GM19193 (cell line): Measurements from ENCODE around the gene TENM3.

ENCODE experiments used
- POLR2A ChIP-seq: IDR thresholded peaks from 4 replicates; pipeline ENCODE4 v1.6.1; 2011; ENCODE audit not compliant: insufficient read depth, insufficient read length; ENCODE audit errors: extremely low read depth

The TENM3 gene

GRCh38 chr4:182219411-182220056, 23.7 kb upstream of the TENM3 start:
- no peak for TF ChIP-seq POLR2A

- TF ChIP-seq POLR2A = no peak
Observed at GRCh38 chr4:182221987-182222386, 21.2 kb upstream of the TENM3 start.

GRCh38 chr4:182222766-182223165, 20.4 kb upstream of the TENM3 start:
- no peak for TF ChIP-seq POLR2A

GRCh38 chr4:182223708-182224107, 19.5 kb upstream of the TENM3 start:
- no peak for TF ChIP-seq POLR2A

- no peak for TF ChIP-seq POLR2A
Observed at GRCh38 chr4:182224192-182224850, 18.9 kb upstream of the TENM3 start.

GRCh38 chr4:182225257-182225852, 17.8 kb upstream of the TENM3 start:
- no peak for TF ChIP-seq POLR2A

GRCh38 chr4:182227611-182228010, 15.6 kb upstream of the TENM3 start:
- TF ChIP-seq POLR2A = no peak

GRCh38 chr4:182228991-182229577, 14.1 kb upstream of the TENM3 start:
- TF ChIP-seq POLR2A = no peak

- no peak for TF ChIP-seq POLR2A
Observed at GRCh38 chr4:182230256-182230655, 12.9 kb upstream of the TENM3 start.

GRCh38 chr4:182231080-182231479, 12.1 kb upstream of the TENM3 start:
- no peak for TF ChIP-seq POLR2A

GRCh38 chr4:182231496-182231895, 11.7 kb upstream of the TENM3 start:
- TF ChIP-seq POLR2A = no peak

- TF ChIP-seq POLR2A = no peak
Observed at GRCh38 chr4:182233310-182234090, 9.7 kb upstream of the TENM3 start.

GRCh38 chr4:182235021-182235795, 8.0 kb upstream of the TENM3 start:
- no peak for TF ChIP-seq POLR2A

- no peak for TF ChIP-seq POLR2A
Observed at GRCh38 chr4:182236186-182236585, 7.0 kb upstream of the TENM3 start.
